Smooth muscle cell (in vitro differentiated cells): ENCODE measurements around the gene ARHGEF26. TPM values are rescaled to one million over a fixed set of nuclear protein-coding genes. Genes with fewer than 3 reads are reported as not detected.

ENCODE experiments used
- DNase-seq: peaks from one replicate; lab custom pipeline; 2025; ENCODE audit not compliant: unreplicated experiment; lab: John Stamatoyannopoulos, UW
- H2AFZ ChIP-seq: fragments of 200-600 bp; sonication (generic); 2 replicates; pipeline ENCODE4 v1.6.0; 2016; ENCODE audit warnings: antibody characterized with exemption, low read depth, mild to moderate bottlenecking
- H3F3A ChIP-seq: fragments of 200-600 bp; sonication (generic); 2 replicates; pipeline ENCODE4 v1.6.0; 2017; ENCODE audit warnings: antibody characterized with exemption, low read depth
- H3K27ac ChIP-seq: fragments of 200-600 bp; sonication (generic); 2 replicates; pipeline ENCODE4 v1.5.1; 2016; ENCODE audit warnings: low read depth, mild to moderate bottlenecking
- H3K27me3 ChIP-seq: fragments of 200-600 bp; sonication (generic); 2 replicates; pipeline ENCODE4 v1.6.1; 2016; ENCODE audit warnings: low read depth, mild to moderate bottlenecking
- H3K36me3 ChIP-seq: fragments of 200-600 bp; sonication (generic); 2 replicates; pipeline ENCODE4 v1.5.1; 2016; ENCODE audit warnings: low read depth
- H3K4me1 ChIP-seq: fragments of 200-600 bp; sonication (generic); 2 replicates; pipeline ENCODE4 v1.5.1; 2016; ENCODE audit warnings: low read depth
- H3K4me2 ChIP-seq: fragments of 200-600 bp; sonication (generic); 2 replicates; pipeline ENCODE4 v1.6.0; 2016; ENCODE audit warnings: mild to moderate bottlenecking
- H3K4me3 ChIP-seq: fragments of 200-600 bp; sonication (generic); 2 replicates; pipeline ENCODE4 v1.5.1; 2016; ENCODE audit warnings: mild to moderate bottlenecking
- H3K79me2 ChIP-seq: fragments of 200-600 bp; sonication (generic); 2 replicates; pipeline ENCODE4 v1.6.0; 2016; ENCODE audit warnings: low read depth, mild to moderate bottlenecking
- H3K9ac ChIP-seq: fragments of 200-600 bp; sonication (generic); 2 replicates; pipeline ENCODE4 v1.6.0; 2016; ENCODE audit warnings: low read depth
- H3K9me3 ChIP-seq: fragments of 200-600 bp; sonication (generic); replicated peaks from 2 replicates; pipeline ENCODE4 v1.5.1; 2016; ENCODE audit warnings: low read depth
- H4K20me1 ChIP-seq: fragments of 200-600 bp; sonication (generic); 2 replicates; pipeline ENCODE4 v1.6.0; 2016; ENCODE audit warnings: low read depth
- WGBS: methylation state at CpG from one replicate; pipeline ENCODE4 v1.1.7; 2016; ENCODE audit warnings: low lambda C conversion rate; 5-methylcytosine and 5-hydroxymethylcytosine counted together
- polyA plus RNA-seq: library from polyadenylated mRNA; unstranded; fragments of >200 nt; fragmentation: Nextera tagmentation; extraction: Ambion mirVana; gene quantifications from 2 replicates; pipeline ENCODE4 v1.2.1, GENCODE V29; 2016
- total RNA-seq: library from RNA; depleted of rRNA; stranded (reverse); fragments of >200 nt; gene quantifications from 2 replicates; pipeline ENCODE4 v1.2.3, GENCODE V29; 2014
- TF ChIP-seq, protein P1 (sequence below): fragments of 200-600 bp; sonication (generic); IDR thresholded peaks from 2 replicates; pipeline ENCODE4 v1.5.1; 2017; ENCODE audit warnings: borderline replicate concordance, mild to moderate bottlenecking, antibody characterized with exemption; ENCODE audit not compliant: insufficient read depth, poor library complexity, severe bottlenecking

Gene ARHGEF26
- total and polyA plus RNA-seq, 2 experiments from 2014 or later = 0.83 to 1.4 TPM

DNA sequence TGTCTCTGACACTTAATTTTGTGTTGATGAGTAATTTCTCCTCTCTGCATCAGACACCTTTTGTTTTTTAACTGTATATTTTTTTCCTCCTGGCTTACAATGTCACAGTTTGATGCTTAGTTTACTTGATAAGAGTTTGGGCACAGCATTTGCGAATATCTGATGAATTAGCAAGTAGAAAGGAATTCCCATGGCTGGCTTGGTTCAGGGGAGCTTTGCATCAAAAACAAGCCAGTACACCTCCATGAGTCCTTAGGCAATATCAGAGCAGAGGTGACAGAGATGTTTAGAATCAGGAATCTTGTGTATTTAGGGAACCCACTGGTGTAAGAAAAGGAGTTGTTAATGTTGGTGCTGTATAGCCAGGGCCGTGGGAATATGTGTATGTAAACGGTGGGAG, 9.3 kb downstream of the ARHGEF26 start:
- no peaks in the 10 kb centered on the region for H3F3A ChIP-seq
- no peak overlapping the region for H3K9ac ChIP-seq
- H4K20me1 ChIP-seq = no peaks in the 10 kb centered on the region
- no peaks in the 10 kb centered on the region for H3K9me3 ChIP-seq
- WGBS = 83% methylated on average over 3 of the region's 3 CpGs
- H3K27ac ChIP-seq = no peak overlapping the region
- no peaks in the 10 kb centered on the region for H3K79me2 ChIP-seq
- no peaks in the 10 kb centered on the region for H3K27me3 ChIP-seq
- no peak overlapping the region for H2AFZ ChIP-seq
- H3K4me1 ChIP-seq = no peaks in the 10 kb centered on the region
- H3K4me3 ChIP-seq = no peak overlapping the region
- H3K36me3 ChIP-seq = no peaks in the 10 kb centered on the region
- no peak for DNase-seq
- TF ChIP-seq, protein P1, sequence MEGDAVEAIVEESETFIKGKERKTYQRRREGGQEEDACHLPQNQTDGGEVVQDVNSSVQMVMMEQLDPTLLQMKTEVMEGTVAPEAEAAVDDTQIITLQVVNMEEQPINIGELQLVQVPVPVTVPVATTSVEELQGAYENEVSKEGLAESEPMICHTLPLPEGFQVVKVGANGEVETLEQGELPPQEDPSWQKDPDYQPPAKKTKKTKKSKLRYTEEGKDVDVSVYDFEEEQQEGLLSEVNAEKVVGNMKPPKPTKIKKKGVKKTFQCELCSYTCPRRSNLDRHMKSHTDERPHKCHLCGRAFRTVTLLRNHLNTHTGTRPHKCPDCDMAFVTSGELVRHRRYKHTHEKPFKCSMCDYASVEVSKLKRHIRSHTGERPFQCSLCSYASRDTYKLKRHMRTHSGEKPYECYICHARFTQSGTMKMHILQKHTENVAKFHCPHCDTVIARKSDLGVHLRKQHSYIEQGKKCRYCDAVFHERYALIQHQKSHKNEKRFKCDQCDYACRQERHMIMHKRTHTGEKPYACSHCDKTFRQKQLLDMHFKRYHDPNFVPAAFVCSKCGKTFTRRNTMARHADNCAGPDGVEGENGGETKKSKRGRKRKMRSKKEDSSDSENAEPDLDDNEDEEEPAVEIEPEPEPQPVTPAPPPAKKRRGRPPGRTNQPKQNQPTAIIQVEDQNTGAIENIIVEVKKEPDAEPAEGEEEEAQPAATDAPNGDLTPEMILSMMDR = no peak
- no peak overlapping the region for H3K4me2 ChIP-seq

GRCh38 chr3:154131830-154132229, 10.6 kb downstream of the ARHGEF26 start:
- Histone ChIP-seq H3F3A (no peaks in the 10 kb centered on the region), H4K20me1 (no peaks in the 10 kb centered on the region), H2AFZ (no peak overlapping the region), H3K9me3 (no peaks in the 10 kb centered on the region), H3K9ac (no peak overlapping the region), H3K27me3 (no peaks in the 10 kb centered on the region), H3K79me2 (no peaks in the 10 kb centered on the region), H3K36me3 (no peaks in the 10 kb centered on the region), H3K4me2 (no peak overlapping the region), H3K4me1 (no peaks in the 10 kb centered on the region), H3K4me3 (no peak overlapping the region), H3K27ac (no peak overlapping the region)
- DNase-seq = no peak
- TF ChIP-seq, protein P1 = no peak
- WGBS = 92% methylated on average over 1 of the region's 1 CpG

- WGBS = 65% methylated on average over 6 of the region's 6 CpGs
- no peak for DNase-seq
- TF ChIP-seq, protein P1 = no peak
Observed at GRCh38 chr3:154132777-154133375, 11.7 kb downstream of the ARHGEF26 start.

More at GRCh38 chr3:154132777-154133375, 11.7 kb downstream of the ARHGEF26 start:
- Histone ChIP-seq H3K9ac (no peak overlapping the region), H4K20me1 (no peaks in the 10 kb centered on the region), H3K27ac (no peak overlapping the region), H3K9me3 (no peaks in the 10 kb centered on the region), H3K4me2 (no peak overlapping the region), H2AFZ (no peak overlapping the region), H3F3A (no peaks in the 10 kb centered on the region), H3K4me3 (no peak overlapping the region), H3K36me3 (no peaks in the 10 kb centered on the region), H3K4me1 (no peaks in the 10 kb centered on the region), H3K27me3 (no peaks in the 10 kb centered on the region), H3K79me2 (no peaks in the 10 kb centered on the region)
